Stimulated activated CD8-positive, alpha-beta memory T cell treated with anti-CD3 and anti-CD28 coated beads, Interleukin-15, amount 100 ng/mL, for 1 hour (primary cell): ENCODE results near the gene TOMM40L.

Source experiments
- DNase-seq: peaks from one replicate; pipeline ENCODE4 v3.0.0-alpha.2; 2020; ENCODE audit warnings: low read depth

The TOMM40L gene

DNA sequence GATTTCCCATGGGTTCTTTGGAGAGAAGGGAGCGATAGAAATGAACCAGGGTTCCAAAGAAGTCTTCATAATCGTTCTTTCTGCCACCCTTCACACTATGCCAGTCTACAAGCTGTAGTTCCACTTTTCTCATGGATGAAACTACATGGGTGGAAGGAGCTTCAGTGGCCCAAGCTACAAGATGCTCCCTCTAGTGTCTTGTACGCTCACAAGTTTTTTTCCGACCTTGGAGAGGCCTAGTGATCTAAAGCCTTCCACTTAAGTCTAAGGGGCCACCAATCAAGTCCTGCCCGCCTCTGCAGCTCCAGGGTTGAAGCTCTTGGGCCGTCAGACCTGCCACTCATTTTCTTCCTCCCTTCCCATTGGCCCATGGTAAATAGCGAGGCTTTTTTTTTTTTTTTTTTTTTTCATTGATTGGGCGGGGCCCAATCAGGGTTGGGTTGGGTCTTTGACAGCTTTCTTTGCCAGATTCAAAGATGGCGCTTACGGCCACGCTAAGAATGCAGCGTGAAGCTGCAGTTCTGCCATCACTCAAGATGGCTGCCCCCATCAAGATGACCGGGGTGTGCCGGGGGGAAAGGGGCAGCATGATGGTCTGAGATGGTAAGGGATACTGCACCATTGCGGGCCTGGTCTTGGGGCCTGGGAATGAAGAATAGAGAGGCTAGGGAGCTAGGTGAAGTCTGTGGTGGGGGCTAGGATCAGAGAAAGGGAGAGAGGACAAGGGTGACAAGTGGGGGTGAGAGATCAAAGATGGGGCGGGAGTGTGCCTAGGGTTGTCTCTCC is at the start of gene TOMM40L:
TSS of gene TOMM40L (plus strand) at position 527 of the 786 bp plus-strand sequence. CDS start 430 bp downstream, outside the sequence.
- DNase-seq: peak; percentile 71

DNA sequence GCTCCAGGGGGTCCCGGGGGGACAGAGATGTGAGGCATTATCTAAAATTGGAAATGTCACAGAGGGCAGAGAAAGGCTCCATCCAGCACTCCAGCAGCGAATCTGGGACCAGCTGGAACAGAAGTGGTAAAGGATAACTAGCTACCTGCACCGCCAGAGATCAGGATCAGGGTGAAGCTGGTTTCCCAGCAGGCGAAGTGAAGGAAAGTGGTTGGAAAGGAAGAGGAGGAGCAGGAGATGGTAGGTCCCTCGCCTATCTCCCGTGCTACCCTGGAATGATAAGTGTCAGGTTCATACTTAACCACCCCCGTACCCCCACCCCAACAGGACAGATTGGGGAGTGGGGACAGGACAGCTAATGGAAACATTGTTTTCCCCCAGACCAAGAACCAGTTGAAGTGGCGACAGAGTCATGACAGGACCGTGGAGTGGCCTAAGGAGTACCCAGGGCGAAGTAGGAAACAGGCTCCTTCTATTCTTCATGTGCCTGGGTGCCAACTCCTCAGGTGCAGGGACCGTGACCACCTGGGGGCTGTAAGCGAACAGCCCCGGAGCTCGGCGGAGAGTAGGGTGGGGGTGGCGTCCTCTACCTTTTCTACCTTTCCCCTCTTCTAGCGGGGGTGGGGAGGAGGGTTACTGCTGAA is 49.3 kb upstream of the TOMM40L start:
- DNase-seq: no peak

DNA sequence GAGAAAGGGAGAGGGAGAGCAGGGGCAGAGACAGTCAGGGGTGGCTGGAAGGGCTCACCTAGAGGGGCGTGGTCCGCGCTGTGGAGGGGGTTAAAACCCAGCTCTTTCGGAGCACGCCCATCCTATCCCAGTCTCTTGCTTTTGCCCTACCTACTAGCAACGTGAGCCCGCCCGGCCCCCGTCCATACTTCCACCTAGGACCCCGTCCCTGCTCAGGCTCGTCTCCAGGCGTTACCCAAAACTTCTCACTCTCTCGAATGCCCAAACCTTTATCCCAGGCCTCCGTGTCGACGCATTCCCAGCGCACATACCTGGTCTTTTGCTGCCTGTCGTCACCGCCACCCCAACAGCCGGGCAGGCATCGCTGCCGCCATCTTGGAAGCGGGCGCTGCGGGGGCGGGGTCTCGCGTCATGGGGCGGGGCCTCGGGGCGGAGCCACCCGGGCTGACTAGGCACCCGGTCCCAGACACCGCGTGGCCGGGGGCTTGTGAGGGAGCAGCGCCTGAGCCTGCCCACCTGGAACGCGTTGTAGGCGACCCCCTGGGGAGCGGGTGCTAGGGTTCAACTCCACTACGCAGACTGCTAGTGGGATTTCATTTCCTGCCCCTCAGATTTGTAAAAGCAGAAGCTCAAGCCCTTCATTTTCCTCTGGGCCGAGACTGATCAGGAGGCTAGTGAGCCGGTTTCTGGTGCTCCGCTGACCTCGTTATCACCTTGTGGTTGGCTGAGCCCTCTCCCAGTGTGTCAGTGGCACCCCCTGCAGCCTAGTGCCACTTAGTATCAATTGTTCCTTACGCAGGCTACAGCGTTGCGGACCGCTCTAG is 48.5 kb upstream of the TOMM40L start, which contains the start of gene B4GALT3:
TSS of gene B4GALT3 (minus strand) at position 396 of the 824 bp plus-strand sequence. CDS start 1,447 bp downstream, outside the sequence.
- DNase-seq: peak; percentile 97

DNA sequence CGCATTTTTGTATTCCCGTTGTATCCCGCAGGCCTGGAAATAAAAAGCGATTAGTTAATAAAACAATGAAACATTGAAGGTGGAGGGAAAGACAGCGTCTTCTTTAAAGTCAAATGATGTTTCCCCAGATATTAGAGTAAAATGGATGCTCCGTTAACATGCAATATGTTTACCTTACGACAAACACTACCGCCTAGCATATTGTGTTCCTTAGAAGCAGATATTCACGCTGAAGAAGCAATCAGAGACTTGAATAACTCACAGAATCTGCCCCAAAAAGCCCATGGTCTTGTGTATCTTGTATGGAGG is 48.0 kb upstream of the TOMM40L start:
- no peak for DNase-seq

DNA sequence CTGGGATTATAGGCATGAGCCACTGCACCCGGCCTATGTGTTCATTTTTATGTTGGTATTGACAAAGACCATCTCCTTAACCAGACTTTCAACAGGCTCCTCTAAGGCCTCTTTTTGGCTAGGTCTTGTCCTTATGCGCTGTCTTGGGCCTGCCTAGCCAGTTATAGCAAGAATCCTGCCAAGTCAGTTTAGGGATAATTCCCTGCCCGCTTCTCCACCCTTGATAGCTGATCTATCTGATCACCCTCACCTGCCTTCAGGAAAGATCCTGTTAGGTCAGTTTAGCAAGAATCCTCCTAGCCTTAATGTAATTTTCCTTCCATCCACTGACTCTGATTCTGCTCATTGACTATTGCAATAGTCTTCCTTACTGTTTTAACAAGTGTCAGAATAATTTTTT is 46.2 kb upstream of the TOMM40L start:
- no peak for DNase-seq

DNA sequence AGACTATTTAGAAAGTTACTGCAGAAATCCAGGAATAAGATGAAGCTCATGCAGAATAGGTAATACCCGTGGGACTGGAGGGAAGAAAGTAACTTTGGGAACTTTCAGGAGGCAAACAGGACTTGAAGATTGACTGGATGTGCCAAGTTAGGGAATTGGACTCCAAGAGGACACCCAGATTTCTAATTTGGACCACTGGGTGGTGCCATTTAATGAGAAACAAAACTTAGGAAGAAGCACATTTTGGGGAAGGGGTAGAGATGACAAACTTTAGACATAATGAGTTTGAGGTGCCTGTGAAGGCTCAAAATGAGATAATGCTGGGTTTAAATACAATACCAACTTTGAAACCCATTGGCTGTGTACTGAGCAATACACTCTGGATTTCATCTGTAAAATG is 45.2 kb upstream of the TOMM40L start:
- no peak for DNase-seq

DNA sequence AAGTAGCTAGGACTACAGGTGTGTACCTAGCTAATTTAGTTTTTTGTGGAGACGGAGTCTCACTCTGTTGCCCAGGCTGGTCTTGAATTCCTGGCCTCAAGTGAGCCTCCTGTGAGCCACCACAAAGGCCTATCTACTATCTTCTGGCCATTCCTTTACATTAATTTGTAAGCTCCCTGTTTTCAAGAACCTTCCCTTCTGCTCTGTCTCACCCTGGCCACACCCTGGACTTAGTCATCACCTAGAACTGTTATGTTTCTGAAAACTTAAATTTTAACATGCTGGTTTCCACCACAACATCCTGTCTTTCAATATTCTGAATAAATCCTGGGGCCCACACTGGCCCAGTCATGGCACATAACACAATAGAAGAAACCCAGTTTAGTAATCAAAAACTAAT is 43.6 kb upstream of the TOMM40L start:
- no peak for DNase-seq

DNA sequence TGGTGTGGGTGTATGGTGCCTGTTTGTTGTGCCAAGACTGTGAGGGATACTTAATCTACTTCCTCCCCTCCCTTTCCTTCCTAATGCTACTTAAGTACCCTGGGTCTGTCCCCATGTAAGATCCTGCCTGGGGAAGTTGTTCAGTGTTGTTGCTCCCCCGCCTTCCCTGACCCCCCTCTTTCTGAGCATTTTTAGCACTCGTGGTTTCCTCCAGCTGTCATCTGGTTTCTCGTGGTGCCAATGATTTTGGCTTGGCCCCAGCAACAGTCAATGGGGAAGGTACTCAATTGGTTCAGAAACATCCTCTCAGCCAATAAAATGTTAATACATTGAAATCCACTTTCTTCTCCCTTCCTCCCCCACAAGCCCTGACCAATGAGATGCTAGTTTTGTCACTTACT is 40.6 kb upstream of the TOMM40L start:
- DNase-seq: peak; percentile 53

DNA sequence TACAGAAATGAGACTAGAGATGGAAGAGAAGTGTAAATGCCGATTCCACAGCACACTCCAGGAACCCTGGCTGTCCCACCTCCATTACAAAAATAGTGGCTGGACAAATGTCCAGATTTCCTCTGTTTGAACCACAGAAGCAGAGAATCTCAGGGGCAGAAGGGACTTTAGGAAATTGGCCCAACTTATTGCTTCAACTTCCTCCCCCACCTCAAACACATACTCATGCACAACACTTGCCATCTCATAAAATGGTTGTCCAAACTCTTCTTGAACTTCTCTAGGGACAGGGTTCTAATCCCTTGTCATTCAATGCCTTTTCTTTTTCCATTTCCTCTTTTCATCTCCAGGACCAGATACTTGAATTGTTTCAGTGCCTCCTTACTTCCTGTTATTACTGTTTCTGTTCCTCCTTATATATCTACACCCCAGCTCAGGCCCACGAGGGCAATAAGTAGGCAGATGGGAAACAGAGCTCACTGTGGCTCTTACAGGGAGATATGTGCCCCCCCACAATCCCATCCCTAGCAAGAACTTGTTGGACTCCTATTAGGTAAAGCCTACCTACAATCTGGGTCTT is 40.0 kb upstream of the TOMM40L start:
- no peak for DNase-seq

DNA sequence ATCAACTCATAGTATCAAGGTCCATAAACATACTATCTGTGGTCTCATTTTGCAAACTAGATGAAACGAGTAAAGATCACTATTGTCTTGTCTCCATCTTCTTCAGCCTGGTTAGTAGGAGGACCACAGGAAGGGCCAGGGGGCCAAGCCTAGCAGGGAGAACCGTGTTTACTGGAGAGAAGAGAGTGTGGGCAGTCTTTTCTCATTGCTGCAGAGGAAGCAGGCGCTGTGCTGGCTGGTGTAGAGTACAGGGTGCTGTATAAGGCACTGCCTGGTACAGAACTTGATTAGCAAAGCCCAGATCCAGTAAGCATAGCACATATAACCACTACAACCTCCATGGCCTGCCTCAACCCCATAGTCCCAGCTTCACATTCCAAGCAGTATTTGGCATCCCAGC is 38.5 kb upstream of the TOMM40L start:
- no peak for DNase-seq

DNA sequence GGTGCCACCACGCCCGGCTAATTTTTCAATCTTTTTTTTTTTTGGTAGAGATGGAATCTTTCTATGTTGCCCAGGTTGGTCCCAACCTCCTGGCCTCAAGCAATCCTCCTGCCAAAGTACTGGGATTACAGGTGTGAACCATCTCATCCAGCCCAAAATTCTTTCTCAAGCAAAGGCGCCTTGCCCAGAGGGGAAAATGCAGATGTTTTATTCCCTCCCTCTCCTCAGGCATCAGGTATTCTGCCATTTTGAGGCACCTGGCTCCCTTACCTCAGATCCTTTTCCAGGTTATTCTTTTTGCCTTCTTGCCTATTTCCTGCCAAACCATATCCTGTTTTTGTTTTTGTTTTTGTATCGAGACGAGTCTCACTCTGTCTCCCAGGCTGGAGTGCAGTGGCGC is 37.5 kb upstream of the TOMM40L start:
- DNase-seq: no peak

DNA sequence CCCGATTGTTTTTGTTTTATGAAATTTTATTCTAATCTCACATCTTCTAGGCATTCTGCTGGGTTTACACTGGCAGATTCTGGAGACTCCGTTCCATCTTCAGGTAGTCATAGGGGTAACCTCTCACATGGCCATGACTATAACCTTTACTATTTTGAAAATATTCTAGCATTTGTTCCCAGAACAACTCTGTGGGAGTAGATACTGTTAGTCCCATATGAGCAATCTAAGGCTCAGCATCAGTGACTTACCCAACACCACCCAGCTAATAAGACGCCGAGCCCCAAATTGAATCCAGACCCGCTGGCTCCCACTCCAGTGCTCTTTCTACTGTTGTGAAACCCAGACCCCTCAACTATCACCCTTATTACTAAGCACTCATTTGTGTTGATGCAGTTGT is 36.8 kb upstream of the TOMM40L start:
- DNase-seq: no peak

DNA sequence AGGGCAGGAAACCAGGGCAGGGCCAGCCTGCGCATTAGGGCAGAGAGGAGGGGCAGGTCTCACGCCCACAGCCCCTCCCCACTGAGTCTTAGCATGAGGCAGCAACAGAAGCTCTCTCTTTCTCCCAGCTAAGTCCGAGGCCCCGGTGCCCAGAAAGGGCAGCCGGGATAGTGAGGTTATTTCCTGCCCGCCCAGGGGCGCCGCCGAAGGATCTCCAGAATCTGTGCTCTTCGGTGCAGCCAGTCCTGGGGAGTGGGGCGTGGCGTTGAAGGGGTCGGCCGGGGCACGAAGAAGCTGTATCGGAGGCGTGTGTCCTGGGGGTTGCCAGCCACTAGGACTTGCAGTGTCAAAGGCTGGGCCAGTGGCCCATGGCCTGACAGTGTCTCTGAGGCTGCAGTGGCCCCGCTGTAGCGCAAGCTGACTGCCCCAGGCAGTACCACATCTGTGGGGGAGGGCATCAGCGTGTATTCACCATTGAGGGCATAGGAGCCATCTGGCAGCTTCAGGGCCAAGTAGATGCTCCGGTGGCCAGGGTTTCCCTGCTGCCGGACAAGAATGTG is 34.8 kb upstream of the TOMM40L start:
- DNase-seq: no peak

DNA sequence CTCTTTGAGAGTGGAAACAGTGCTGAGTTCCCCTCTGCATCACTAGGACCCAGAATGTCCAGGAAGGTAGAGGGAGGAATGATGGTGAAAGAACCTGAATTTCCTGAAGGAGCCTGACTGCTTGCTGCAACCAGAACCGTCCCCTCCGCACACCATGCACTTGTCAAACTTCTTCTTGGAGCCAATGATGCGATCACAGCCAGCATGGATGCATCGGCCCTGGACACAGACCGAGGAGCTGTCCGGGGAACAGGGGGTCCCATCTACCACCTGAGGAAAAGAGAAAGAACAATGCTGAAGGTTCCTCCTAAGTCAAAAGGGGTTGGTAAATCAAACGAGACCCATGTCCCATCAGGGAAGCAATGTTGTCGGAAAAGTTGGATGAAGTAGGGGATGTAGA is 33.9 kb upstream of the TOMM40L start:
- no peak for DNase-seq

DNA sequence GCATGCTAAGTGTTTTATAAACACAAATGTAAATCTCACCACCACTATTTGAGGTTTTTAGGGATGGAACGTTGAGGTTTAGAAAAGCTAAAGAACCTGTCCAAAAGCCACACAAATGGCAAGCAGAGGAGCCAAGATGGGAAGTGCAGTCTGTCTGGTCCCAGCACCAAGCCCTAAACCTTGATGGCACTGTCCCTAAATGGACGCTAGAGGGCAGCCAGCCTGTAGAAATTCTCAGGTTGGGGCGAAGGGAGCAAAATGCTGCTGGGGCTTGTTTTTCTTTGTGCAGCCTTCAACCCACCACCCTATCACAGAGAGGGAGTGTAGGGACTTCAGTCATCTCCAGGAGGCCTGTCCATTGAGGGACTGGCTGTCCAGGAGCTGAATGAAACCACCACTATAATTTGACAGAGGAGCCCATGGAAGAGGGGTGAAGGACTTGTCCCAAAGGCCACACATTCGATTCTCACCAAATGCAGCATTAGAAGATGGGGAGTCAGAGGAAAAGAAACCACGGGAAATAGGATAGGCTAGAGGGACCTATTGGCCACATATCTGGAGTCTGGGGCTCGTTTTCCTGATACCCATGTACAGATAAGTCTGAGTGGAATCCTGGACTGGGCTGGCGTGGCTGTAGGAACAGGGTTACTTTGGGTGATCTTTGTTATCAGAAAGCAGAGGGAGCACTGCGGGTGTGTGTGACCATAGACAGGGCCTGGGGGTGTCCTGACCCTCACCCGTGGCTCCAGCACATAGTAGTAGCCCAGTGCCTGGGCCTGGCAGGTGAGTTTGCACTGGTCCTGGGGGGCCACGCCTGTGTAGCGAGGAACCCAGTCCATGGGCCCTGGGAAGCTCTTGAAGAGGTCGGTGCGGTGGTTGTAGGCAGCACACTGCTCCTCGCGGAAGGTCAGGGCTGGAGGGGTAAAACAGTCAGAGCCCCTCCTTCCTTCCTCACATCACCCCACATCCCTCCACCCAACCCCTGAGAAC is 33.1 kb upstream of the TOMM40L start:
- peak; percentile 45 for DNase-seq

DNA sequence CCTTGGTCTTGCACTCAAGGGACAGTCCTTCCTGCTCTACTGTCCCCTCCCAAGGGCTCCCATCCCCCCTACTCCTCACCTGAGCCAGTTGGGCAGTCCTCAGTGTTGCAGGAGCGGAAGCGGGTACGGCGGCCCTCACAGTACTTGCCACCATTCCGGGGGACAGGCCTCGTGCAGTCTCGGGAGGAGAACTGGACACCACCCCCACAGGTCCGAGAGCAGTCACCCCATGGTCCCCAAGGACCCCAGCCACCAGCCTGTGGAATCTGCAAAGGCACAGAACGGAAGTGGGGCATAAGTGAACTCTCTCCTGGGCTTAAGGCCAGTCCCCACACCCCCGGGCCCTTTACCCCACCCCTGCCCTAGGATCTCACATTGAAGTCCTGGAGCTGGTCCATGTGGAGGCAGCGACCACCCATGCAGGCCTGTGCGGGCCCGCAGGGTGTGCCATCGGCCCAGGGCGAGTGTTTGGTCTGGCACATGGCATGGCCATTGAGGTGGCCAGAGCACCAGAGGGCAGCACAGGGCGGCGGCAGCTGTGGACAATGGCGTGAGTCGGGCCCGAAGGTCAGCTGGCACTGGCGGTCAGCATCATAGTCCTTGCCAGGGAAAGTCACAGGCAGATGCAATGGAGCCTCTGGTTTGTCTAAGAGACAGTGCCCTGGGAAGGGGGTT is 32.2 kb upstream of the TOMM40L start:
- DNase-seq: no peak

DNA sequence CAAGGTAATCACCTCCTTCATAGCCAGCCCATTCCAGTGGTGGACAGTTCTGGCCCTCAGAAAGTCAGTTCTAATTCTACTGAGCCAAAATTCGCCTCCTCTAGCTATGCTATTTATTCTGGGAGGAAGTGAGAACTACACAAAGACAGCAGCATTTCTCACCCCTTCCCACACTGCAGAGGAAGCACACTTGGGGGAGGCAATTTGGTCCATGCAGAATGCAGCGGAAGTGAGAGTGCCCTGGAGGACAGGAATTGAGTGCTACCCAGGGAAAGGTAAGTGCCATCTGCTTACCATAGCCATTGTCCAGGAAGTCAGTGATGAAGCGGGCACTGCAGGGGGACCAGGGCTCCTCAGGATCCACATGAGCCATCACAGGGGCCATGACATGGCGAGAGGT is 30.7 kb upstream of the TOMM40L start:
- no peak for DNase-seq

DNA sequence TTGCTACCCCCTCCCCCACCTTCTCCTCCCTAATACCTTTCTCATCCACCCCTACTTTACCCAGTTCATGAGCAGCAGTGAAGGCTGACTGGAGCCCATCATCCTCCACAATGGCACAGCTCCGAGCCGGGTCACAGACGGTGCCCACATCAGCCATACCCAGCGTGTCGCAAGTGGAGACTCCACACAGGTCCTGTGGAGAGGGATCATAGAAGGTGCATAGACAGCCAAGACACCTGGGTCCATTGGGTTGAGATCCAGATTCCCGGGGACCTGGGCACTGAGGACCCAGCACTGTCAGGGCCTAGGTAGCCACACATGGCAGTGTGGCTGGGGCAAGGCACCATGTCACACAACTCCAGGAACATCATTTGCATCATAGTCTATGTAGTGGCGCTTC is 29.7 kb upstream of the TOMM40L start:
- DNase-seq: no peak

DNA sequence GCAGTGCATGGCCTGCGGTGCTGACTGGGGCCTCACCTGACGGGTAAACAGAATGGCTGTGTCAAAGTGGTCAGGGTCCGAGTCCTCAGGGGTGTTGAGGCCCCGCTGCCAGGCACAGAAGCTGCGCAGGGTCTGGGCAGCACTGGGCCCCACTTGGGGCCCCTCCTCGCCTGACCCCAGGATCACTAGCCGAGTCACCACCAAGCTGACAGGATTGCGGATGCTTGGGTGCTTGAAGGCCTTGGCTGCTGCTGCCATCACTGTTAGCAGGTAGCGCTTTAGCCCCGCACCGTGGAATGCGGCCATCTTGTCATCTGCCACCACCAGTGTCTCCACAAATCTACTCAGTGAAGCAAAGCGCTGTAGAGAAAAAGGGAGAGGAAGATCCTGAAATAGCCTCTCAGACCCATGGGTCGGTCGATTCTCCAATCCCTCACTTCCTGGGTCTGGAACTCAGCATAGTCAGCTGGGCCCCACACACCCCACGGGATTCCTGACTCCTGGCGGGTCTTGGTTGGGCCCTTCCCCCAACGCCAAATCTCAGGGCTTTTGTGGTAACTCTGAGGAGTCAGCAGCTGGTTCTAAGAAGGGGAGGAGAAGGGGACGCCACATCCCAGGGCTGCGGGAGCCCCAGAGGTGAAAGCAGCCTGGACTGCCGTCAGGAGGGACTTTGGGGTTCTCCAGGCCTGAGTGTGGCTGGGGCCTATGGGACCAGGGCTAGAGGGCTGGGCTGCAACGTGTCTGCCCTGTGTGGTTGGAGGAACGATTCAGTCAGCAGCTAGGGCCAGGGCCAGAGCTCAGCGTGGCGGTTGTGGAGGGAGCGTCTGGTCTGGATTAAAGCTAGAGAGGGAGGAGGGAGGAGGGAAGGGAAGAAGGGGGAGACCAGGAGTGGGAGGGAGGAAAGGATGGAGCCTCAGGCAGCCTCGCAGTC is 29.1 kb upstream of the TOMM40L start:
- DNase-seq: no peak
